Measurements from ENCODE around the gene PDE4D. TPM values are rescaled to one million over a fixed set of nuclear protein-coding genes. Genes with fewer than 3 reads are reported as not detected.
A peak's percentile ranks its signal among the peaks of the same experiment; 100 is the strongest.

Gene PDE4D
- total RNA-seq, 1 experiment from 2014 or later, result 2.1 TPM

GRCh38 chr5:59218424-59219045, 675.0 kb downstream of the PDE4D start:
- no peaks in the 10 kb centered on the region for H3K23me2 ChIP-seq (ENCODE audit: insufficient read length, low read depth, low read length, poor library complexity, severe bottlenecking)
- H4K91ac ChIP-seq (ENCODE audit: insufficient read length, low read depth, low read length), result no peak overlapping the region
- Mint-ChIP-seq H3K4me1 (no peaks in the 10 kb centered on the region), H3K9me3 (no peaks in the 10 kb centered on the region), H3K36me3 (ENCODE audit: insufficient read depth in 1 of 3, low read depth in 3 of 3) (no peaks in the 10 kb centered on the region), H3K27me3 (ENCODE audit: low read depth) (no peaks in the 10 kb centered on the region; the same call in none of the 2 replicates), H3K4me3 (no peak overlapping the region), H3K27ac (no peak overlapping the region)
- peak; percentile 57 for TF ChIP-seq CTCF (conservative IDR thresholded peaks at IDR 0.05)
- H3K23ac ChIP-seq (ENCODE audit: insufficient read length, low read depth, low read length), result no peak overlapping the region
- no peak overlapping the region for H2BK12ac ChIP-seq (ENCODE audit: insufficient read length, low read depth, low read length)
- no peak overlapping the region for H4K5ac ChIP-seq (ENCODE audit: insufficient read length, low read depth, low read length)
- H3K56ac ChIP-seq (ENCODE audit: insufficient read length, low read depth, low read length), result no peak overlapping the region
- no peak overlapping the region for H2BK5ac ChIP-seq (ENCODE audit: insufficient read length, low read length)
- H4K20me1 ChIP-seq (ENCODE audit: control insufficient read depth, insufficient read depth, insufficient read length), result no peaks in the 10 kb centered on the region
- H3K4me2 ChIP-seq (ENCODE audit: insufficient read depth, insufficient read length, low read length), result no peak overlapping the region
- H2BK20ac ChIP-seq (ENCODE audit: low read depth, low read length, poor library complexity, severe bottlenecking), result no peak overlapping the region
- DNase-seq, result no peak
- no CpG with 5 or more reads among the region's 2 CpGs for WGBS (ENCODE audit: extremely low coverage, insufficient read length, low lambda C conversion rate)
- H2BK15ac ChIP-seq (ENCODE audit: low read depth, low read length), result no peak overlapping the region
- no peak overlapping the region for H3K9ac ChIP-seq (ENCODE audit: extremely low read depth, insufficient read length, low read length)
- H4K8ac ChIP-seq (replicated peaks; ENCODE audit: insufficient read length, low read depth, low read length), result no peak overlapping the region
- no peak overlapping the region for H2AFZ ChIP-seq (ENCODE audit: low read length)
- no peaks in the 10 kb centered on the region for H3K4me1 ChIP-seq (ENCODE audit: insufficient read depth, low read length)
- no peak overlapping the region for H2BK120ac ChIP-seq (ENCODE audit: low read depth, low read length, poor library complexity, severe bottlenecking)
- H3K27ac ChIP-seq (ENCODE audit: insufficient read length, low read depth, low read length), result no peak overlapping the region
- no peak overlapping the region for H3T11ph ChIP-seq (ENCODE audit: low read length)
- H2AK5ac ChIP-seq (ENCODE audit: insufficient read length, low read length), result no peak overlapping the region
- no peaks in the 10 kb centered on the region for H3K27me3 ChIP-seq (ENCODE audit: insufficient read depth, low read length)
- no peak overlapping the region for H3K14ac ChIP-seq (ENCODE audit: insufficient read depth, low read length)
- H3K79me1 ChIP-seq (ENCODE audit: insufficient read depth, low read depth, low read length, poor library complexity, severe bottlenecking), result no peaks in the 10 kb centered on the region
- H3K79me2 ChIP-seq (ENCODE audit: insufficient read depth, low read length), result no peaks in the 10 kb centered on the region
- H3K18ac ChIP-seq (ENCODE audit: insufficient read length, low read depth, low read length), result no peak overlapping the region
- H3K9me3 ChIP-seq (ENCODE audit: control insufficient read depth, low read depth, low read length), result no peaks in the 10 kb centered on the region
- no peak overlapping the region for H3K4ac ChIP-seq (ENCODE audit: low read depth, low read length)
